Measurements from ENCODE around the gene OTOS.

GRCh38 chr2:240109386-240109785 is 31.1 kb downstream of the OTOS start:
- TF ChIP-seq CTCF (conservative IDR thresholded peaks at IDR 0.05 in 1 of 2, IDR thresholded peaks at IDR 0.05 in 1 of 2; ENCODE audit: extremely low read depth in 1 of 2, insufficient read depth in 1 of 2, low read depth in 1 of 2, low read length in 2 of 2) (no peak), EZH2 (IDR thresholded peaks at IDR 0.05; ENCODE audit: borderline replicate concordance, low read length) (no peak)

Measured in mammary epithelial cell (primary cell).